Right atrium auricular region (tissue), 2 donors: ENCODE results near the gene ASIC2. TPM values are rescaled to one million over a fixed set of nuclear protein-coding genes. Genes with fewer than 3 reads are reported as not detected.

ENCODE experiments used
- DNase-seq: peaks from one replicate; pipeline ENCODE4 v3.0.0-alpha.2; 2019; ENCODE audit warnings: low spot score
- H3K27ac ChIP-seq, 2 donors: fragments of 200-600 bp; sonication (generic); 1 replicate in 1 of 2; 2 replicates in 1 of 2; pipeline ENCODE4 v1.5.1; 2016 to 2019
- H3K27me3 ChIP-seq, 2 donors: fragments of 200-600 bp; sonication (generic); one replicate each; pipeline versions ENCODE4 v1.5.1 to v1.6.0; 2017 to 2019
- H3K36me3 ChIP-seq: fragments of 200-600 bp; sonication (generic); one replicate; pipeline ENCODE4 v1.5.1; 2016
- H3K4me1 ChIP-seq, 2 donors: fragments of 200-600 bp; sonication (generic); one replicate each; pipeline versions ENCODE4 v1.5.1 to v1.6.0; 2017 to 2019
- H3K4me3 ChIP-seq, 2 donors: fragments of 200-600 bp; sonication (generic); 1 replicate in 1 of 2; 2 replicates in 1 of 2; pipeline ENCODE4 v1.5.1; 2017 to 2019; ENCODE audit warnings: mild to moderate bottlenecking in 1 of 2, moderate library complexity in 1 of 2
- H3K9me3 ChIP-seq, 2 donors: fragments of 200-600 bp; sonication (generic); one replicate each; pipeline ENCODE4 v1.5.1; 2019
- total RNA-seq, 2 donors: library from RNA; depleted of rRNA; stranded (reverse); fragments of >200 nt; gene quantifications; one replicate each; pipeline ENCODE4 v1.1.0, GENCODE V29; 2016
- TF ChIP-seq, protein P1 (sequence below), 2 donors: fragments of 200-600 bp; sonication (generic); IDR thresholded peaks; one replicate each; pipeline ENCODE4 v1.5.1; 2019; ENCODE audit warnings: antibody characterized with exemption in 2 of 2

Gene ASIC2
- total RNA-seq, result under 1 TPM in 1 of 2 donors, not detected in 1; 0.75 TPM

DNA sequence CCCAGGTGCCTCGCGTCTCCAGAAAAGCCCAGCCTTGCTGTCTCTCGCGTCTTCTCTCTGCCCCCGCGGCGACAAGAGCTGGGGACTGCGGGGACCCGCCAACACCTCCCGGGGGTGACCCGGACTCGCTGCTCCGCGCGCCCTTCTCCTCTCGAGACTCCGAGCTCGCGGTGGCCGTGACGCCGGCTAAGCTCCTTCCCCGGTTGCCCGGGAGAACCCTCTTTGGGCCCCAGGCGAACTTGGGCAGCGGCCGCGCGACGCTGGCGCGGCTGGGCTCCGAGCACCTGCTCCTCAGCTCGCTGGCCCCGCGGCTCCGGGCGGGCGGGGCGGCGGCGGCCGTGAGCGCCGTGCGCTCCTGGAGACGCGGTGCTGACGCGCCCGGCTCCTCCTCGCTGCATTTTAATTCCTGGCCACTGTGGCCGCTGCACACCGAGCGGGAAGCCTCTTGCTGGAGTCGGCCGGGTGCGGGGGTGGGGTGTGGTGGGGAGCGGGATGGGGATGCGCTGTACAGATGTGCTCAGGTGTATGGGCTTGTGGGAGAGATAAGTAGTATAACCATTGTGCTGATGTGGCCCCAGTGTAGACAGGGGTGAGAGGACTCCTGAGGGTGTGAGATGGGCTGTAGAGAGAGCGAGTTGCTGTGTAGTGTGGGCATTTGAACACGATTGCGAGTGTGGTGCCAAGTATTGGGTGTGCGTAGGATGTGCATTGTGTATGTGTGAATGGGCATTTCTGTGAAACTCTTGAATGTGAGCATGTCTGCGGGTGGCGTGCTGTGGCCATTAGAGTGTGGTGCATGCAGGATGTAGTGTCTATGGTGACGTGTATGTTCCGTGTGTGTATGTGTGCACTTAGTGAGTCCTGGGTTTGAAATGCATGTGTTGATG lies at the start of gene ASIC2:
Gene ASIC2, minus strand, starts transcription at position 315 of the 887 bp plus-strand sequence.
- peaks cover 0 to 20% of the 10 kb centered on the region in 2 donors for H3K4me1 ChIP-seq
- H3K27ac ChIP-seq, result no peak within 1 kb of the TSS
- DNase-seq, result no peak
- no peaks in the 10 kb centered on the region for H3K9me3 ChIP-seq
- H3K4me3 ChIP-seq, result peak within 1 kb of the TSS in 1 of 2 donors; percentile 42
- peaks cover 0 to 14% of the 10 kb centered on the region in 2 donors for H3K27me3 ChIP-seq
- H3K36me3 ChIP-seq, result no peaks in the 10 kb centered on the region
- TF ChIP-seq, protein P1, sequence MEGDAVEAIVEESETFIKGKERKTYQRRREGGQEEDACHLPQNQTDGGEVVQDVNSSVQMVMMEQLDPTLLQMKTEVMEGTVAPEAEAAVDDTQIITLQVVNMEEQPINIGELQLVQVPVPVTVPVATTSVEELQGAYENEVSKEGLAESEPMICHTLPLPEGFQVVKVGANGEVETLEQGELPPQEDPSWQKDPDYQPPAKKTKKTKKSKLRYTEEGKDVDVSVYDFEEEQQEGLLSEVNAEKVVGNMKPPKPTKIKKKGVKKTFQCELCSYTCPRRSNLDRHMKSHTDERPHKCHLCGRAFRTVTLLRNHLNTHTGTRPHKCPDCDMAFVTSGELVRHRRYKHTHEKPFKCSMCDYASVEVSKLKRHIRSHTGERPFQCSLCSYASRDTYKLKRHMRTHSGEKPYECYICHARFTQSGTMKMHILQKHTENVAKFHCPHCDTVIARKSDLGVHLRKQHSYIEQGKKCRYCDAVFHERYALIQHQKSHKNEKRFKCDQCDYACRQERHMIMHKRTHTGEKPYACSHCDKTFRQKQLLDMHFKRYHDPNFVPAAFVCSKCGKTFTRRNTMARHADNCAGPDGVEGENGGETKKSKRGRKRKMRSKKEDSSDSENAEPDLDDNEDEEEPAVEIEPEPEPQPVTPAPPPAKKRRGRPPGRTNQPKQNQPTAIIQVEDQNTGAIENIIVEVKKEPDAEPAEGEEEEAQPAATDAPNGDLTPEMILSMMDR (IDR thresholded peaks at IDR 0.05), result no peak

DNA sequence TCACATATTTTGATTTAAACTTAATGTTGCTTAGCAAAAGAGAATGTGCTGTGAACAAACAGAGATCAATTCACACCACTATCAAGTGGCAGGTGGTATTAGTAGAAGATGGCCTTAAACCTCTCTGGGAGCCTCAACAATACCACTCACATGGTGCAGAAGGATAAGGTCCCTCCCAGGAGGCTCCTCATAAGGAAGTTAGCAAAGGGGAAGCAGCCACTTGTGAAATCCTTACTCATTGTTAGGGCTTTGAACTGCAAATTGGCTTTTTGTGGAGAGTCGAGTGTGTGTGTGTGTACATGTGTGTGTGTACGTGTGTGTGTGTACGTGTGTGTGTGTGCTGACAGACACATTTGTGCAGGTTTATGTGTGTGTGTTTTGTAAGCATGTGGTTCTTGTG lies 48.9 kb upstream of the ASIC2 start:
- no peaks in the 10 kb centered on the region for H3K4me1 ChIP-seq
- no peaks in the 10 kb centered on the region for H3K9me3 ChIP-seq
- no peak overlapping the region for H3K27ac ChIP-seq
- TF ChIP-seq, protein P1 (IDR thresholded peaks at IDR 0.05), result no peak
- DNase-seq, result no peak
- no peaks in the 10 kb centered on the region for H3K36me3 ChIP-seq
- no peak overlapping the region for H3K4me3 ChIP-seq
- no peaks in the 10 kb centered on the region for H3K27me3 ChIP-seq

DNA sequence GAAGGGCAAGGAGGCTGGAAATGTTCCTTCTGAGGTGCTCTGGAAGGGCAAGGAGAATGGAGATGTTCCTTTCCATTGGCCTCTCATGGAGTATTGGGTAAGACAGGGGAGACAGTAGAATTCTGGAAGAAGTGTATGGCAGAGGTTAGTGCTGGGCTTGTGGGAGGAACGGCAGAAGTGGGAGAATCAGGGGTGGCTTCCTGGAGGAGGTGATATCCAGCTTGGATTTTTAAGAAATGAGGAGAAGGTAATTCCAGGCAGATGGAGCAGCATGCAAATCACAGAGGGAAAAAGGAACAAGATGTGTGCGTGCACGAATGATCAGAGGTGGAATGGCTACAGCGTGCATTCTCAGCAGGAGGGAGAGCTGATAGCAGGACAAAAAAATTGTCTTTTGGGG lies 45.1 kb upstream of the ASIC2 start:
- no peak for DNase-seq
- TF ChIP-seq, protein P1 (IDR thresholded peaks at IDR 0.05), result no peak
- Histone ChIP-seq H3K36me3 (no peaks in the 10 kb centered on the region), H3K4me1 (no peaks in the 10 kb centered on the region), H3K27me3 (peaks cover 0 to 5% of the 10 kb centered on the region in 2 donors), H3K9me3 (no peaks in the 10 kb centered on the region), H3K27ac (no peak overlapping the region), H3K4me3 (no peak overlapping the region)

DNA sequence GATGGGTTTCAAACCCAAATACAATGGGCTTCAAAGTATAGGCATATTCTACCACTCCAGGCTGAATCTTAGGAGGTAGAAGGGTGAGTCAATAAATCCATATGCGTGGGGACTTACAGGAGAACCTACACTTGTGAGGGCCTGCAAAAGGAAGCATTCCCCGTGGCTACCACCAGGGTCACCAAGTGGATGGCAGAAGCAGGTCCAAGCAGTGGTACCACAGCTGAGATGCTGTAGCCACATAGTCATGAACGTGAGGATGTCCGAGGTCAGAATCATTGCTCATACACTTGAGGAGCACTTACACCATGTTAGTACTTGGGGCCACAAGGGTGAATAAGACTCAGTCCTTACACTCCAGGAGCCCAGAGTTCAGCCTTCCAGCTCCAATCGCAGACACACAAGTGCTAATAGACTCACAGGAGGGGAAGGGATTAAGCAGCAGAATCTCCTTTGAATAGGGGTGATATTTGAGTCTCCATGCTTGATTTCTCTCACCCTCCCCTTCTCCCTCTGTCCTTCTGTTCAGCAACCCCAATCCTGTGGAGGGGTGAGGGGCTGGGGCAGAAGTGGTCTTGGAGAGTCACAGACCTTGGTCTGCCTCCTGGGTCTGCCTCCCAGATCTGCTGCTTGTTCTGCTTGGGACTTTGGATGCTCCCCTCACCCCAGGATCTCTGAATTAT lies 42.5 kb upstream of the ASIC2 start:
- DNase-seq, result no peak
- peaks cover 0 to 5% of the 10 kb centered on the region in 2 donors for H3K27me3 ChIP-seq
- no peak overlapping the region for H3K4me3 ChIP-seq
- H3K4me1 ChIP-seq, result no peaks in the 10 kb centered on the region
- H3K9me3 ChIP-seq, result no peaks in the 10 kb centered on the region
- no peaks in the 10 kb centered on the region for H3K36me3 ChIP-seq
- TF ChIP-seq, protein P1 (IDR thresholded peaks at IDR 0.05), result no peak
- H3K27ac ChIP-seq, result no peak overlapping the region

DNA sequence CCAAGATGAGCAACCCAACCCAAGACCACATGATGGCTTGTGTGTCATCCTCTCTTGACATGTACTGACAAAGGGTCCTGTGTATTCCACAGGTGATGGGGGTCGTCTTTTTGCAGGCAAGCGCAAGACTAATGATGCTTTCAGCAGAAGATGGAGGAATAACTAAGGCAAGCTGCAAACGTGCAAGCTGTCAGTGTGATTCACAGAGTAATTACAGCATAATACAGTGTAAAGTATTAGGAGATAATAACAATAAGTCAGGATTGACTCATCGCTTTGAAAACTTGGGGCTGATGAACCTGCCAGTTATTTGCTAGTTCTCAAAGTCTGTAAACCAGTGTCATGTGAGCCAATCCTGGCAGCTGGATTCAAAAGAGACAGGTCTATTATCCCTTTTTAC lies 41.6 kb upstream of the ASIC2 start:
- Histone ChIP-seq H3K27ac (no peak overlapping the region), H3K4me3 (no peak overlapping the region), H3K36me3 (no peaks in the 10 kb centered on the region), H3K4me1 (no peaks in the 10 kb centered on the region), H3K9me3 (no peaks in the 10 kb centered on the region), H3K27me3 (peaks cover 0 to 5% of the 10 kb centered on the region in 2 donors)
- no peak for DNase-seq
- TF ChIP-seq, protein P1 (IDR thresholded peaks at IDR 0.05), result no peak
